Measurements from ENCODE around the gene TRPM8.
"Not testable (repeated sequence)": the region's sequence is repeated elsewhere in the genome, so short reads cannot be mapped to it uniquely, and the experiment has no call there.

DNA sequence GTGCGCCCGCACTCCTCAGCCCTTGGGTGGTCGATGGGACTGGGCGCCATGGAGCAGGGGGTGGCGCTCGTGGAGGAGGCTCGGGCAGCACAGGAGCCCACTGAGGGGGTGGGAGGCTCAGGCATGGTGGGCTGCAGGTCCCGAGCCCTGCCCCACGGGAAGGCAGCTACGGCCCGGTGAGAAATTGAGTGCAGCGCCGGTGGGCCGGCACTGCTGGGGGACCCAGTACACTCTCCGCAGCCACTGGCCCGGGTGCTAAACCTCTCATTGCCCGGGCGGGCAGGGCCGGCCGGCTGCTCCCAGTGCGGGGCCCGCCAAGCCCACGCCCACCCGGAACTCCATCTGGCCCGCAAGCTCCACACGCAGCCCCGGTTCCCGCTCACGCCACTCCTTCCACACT, 55.3 kb downstream of the TRPM8 start:
- TF ChIP-seq, protein P1, sequence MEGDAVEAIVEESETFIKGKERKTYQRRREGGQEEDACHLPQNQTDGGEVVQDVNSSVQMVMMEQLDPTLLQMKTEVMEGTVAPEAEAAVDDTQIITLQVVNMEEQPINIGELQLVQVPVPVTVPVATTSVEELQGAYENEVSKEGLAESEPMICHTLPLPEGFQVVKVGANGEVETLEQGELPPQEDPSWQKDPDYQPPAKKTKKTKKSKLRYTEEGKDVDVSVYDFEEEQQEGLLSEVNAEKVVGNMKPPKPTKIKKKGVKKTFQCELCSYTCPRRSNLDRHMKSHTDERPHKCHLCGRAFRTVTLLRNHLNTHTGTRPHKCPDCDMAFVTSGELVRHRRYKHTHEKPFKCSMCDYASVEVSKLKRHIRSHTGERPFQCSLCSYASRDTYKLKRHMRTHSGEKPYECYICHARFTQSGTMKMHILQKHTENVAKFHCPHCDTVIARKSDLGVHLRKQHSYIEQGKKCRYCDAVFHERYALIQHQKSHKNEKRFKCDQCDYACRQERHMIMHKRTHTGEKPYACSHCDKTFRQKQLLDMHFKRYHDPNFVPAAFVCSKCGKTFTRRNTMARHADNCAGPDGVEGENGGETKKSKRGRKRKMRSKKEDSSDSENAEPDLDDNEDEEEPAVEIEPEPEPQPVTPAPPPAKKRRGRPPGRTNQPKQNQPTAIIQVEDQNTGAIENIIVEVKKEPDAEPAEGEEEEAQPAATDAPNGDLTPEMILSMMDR (IDR thresholded peaks at IDR 0.05), result not testable (repeated sequence)
- TF ChIP-seq POLR2A (IDR thresholded peaks at IDR 0.05), result not testable (repeated sequence)

Measured in testis (tissue), 2 donors.